Skin of body (tissue), 2 donors: ENCODE measurements around the gene MED16. TPM values are rescaled to one million over a fixed set of nuclear protein-coding genes. Genes with fewer than 3 reads are reported as not detected.

Source experiments
- DNase-seq: peaks from one replicate; lab custom pipeline; 2025; lab: John Stamatoyannopoulos, UW
- total RNA-seq: library from RNA; depleted of rRNA; stranded (reverse); fragments of >200 nt; gene quantifications from one replicate; pipeline ENCODE4 v1.2.3, GENCODE V29; 2014

Gene MED16, protein sequence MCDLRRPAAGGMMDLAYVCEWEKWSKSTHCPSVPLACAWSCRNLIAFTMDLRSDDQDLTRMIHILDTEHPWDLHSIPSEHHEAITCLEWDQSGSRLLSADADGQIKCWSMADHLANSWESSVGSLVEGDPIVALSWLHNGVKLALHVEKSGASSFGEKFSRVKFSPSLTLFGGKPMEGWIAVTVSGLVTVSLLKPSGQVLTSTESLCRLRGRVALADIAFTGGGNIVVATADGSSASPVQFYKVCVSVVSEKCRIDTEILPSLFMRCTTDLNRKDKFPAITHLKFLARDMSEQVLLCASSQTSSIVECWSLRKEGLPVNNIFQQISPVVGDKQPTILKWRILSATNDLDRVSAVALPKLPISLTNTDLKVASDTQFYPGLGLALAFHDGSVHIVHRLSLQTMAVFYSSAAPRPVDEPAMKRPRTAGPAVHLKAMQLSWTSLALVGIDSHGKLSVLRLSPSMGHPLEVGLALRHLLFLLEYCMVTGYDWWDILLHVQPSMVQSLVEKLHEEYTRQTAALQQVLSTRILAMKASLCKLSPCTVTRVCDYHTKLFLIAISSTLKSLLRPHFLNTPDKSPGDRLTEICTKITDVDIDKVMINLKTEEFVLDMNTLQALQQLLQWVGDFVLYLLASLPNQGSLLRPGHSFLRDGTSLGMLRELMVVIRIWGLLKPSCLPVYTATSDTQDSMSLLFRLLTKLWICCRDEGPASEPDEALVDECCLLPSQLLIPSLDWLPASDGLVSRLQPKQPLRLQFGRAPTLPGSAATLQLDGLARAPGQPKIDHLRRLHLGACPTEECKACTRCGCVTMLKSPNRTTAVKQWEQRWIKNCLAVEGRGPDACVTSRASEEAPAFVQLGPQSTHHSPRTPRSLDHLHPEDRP
- total RNA-seq, result 16.5 TPM

DNA sequence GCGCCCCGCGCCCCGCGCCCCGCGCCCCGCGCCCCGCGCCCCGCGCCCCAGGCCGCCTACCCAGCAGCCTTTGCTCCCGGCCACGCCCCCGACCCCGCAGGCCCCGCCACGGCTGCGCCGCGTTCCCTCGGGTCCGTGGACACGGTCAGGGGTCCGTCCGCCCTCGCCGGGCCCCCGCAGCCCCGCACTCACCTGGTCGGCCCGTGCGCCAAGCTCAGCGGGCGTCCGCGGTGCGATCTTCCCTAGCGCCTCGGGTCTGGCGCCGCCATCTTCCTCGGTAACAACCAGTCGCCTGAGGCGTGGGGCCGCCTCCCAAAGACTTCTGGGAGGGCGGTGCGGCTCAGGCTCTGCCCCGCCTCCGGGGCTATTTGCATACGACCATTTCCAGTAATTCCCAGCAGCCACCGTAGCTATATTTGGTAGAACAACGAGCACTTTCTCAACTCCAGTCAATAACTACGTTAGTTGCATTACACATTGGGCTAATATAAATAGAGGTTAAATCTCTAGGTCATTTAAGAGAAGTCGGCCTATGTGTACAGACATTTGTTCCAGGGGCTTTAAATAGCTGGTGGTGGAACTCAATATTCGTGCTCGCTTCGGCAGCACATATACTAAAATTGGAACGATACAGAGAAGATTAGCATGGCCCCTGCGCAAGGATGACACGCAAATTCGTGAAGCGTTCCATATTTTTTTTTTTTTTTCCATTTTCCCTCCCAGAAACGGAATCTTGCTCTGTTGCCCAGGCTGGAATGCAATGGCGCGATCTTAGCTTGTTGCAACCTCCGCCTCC, at the start of gene MED16, which contains the start of gene RNU6-9:
MED16 (minus strand) TSS at position 294 of the 796 bp plus-strand sequence. CDS start 2,056 bp downstream, outside the sequence.
RNU6-9 (plus strand) TSS at position 591 of the 796 bp plus-strand sequence.
- peak; percentile 94 for DNase-seq

DNA sequence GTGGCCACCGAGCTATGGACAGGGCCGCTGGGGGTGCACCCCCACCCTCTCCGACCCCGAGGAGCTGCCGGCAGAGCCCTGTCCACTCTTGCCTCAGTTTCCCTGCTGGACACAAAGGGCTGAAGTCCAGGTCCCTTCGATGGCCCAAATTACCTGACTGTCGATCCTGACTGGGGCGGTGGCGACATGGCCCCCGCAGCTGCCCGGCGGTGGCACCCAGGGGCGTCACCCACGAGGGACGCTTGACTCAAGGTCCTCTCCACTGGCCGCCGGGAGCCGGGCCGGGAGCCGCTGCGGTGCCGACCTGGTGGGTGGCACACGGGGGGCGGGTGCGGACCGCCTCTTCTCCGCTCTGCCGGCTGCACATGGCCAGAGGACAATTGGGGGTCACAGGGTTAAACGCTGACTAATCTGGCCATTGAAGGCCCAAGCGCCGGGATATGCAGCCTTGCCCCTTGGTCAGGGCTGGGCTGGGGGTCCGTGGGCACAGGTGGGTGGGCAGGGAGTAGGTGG, 49.2 kb upstream of the MED16 start:
- no peak for DNase-seq

DNA sequence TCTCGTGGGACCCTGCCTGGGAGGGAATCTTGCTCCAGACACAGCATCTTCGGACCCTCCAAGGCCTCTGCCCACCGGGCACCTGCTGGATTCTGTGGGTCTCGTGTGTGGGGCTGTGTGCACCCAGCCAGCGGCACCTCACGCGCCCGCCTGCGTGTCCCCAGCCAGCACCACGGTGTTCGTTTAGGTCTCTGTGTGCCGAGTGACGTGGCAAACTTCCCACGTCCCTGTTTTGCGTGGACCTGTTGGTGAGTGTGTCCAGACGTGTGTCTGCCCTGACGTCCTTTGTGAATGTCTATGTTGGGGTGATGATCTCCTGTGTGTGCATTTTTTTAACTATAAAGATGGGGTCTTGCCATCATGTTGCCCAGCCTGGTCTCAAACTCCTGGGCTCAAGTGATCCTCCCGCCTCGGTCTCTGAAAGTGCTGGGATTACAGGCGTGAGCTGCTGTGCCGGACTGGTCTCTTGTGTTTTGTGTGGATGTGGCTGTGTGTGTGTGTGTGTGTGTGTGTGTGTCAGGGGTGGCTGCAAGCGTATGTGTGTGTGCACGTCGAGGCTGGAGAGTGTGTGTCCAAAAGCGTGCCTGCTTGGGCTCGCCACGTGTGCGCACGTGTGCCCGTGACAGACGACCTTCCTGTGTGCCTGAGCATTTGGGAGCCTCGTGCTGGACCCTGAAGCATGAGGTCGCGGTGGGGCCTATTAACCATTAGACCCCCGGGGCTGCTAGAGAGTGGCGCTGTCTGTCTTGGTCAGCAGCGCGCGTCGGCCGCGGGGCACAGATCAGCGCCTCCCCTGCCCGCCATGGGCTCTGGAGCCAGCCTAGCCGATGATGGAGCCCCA, 48.5 kb upstream of the MED16 start:
- DNase-seq, result no peak

DNA sequence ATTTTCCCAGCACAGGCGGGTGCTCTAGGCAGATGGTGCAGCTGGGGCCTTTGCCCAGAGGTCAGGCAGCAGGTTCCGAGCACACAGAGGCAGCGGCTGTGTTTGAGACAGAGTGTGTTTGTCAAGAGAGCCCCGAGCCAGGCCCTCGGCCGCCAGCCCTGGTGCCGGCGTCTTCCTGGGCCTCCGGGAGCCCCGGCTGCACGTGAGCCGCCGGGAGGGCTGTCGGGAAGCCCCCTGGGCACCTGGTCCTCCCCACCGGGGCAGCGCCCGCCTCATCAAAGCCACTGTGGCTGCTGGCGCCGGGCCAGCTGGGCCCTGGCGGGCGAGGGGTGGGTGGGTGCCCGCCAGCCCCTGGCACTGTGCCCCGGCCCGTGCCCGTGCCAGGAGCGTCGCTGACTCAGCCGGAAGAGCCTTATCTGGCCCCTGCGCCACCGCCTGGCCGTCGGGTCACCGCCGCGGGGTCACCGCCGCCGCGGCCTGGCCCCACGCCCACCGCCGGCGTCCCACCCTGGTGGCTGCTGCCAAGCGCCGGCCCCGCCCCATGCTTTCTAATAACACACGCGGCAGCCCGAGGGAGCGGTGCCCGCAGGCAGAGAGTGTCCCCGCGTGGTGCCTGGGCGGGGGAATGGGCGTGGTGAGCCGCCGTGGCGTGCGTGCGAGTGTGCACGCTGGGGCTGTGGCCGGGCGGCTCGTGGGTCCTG, 47.8 kb upstream of the MED16 start:
- no peak for DNase-seq

DNA sequence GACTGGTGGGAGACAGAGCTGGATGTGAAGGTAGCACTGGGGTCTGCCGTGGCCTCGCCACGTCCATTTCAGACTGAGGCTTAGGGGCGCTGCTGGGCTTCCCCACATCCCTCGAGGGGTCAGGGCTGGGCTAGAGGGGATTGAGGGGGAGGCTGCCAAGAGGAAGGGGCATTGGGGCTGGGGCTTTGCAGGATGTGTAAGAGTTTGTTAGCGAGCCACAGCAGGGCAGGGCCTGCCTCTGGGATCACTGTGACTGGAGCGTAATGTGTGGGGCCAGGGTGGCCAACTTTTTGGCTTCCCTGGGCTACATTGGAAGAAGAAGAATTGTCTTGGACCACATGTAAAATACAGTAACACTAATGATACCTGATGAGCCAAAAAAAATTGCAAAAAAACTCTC, 46.9 kb upstream of the MED16 start:
- DNase-seq, result no peak

DNA sequence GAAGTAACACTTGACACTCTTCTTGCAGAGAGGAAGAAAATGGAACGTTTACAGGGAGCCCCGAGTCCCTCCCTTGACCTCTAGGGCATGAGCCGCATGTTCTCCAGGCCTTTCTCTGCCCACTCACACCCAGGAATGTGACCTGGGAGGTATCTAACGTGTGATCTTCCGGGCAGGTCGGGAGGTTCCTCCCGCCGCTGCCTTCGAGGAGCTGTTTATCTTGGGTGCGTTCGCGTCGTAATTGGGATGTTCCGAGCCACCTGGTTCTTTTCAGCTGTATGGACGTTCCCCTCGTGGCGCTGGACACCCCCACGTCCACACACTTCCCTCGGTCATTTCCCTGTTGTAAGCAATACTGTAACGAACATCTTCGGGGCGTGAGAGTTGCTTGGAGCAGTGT, 46.5 kb upstream of the MED16 start:
- DNase-seq, result no peak

DNA sequence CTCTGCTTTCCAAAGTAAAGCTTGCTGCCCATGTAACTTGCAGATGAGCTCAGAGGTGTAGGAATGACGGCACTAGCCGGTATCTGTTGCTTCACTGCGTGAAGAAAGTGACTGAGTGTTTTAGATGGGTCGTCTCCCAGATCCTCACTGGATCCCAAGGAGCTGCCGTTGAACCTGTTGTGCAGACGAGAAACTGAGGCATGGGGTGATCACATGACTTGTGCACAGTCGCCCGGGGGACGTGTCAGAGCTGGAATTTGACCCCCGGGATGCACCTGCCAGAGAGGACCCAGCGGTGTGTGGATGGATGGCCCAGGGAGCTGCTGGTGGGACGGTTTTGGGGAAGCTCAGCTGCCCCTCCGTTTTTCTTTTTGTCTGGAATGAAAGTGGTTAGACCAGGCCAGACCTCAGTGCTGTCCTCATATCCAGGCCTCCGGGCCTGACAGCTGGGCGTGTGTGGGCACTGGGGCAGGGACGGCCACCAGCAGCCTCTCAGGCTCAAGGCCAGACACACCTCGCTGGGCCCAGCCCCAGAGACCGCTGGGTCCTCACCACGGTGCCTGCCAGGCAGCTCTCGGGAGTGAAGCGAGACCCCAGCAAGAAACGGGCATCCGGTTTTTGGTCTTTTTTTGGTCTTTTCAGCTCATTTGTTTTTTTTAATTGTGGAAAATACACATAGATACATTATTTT, 45.4 kb upstream of the MED16 start:
- no peak for DNase-seq

DNA sequence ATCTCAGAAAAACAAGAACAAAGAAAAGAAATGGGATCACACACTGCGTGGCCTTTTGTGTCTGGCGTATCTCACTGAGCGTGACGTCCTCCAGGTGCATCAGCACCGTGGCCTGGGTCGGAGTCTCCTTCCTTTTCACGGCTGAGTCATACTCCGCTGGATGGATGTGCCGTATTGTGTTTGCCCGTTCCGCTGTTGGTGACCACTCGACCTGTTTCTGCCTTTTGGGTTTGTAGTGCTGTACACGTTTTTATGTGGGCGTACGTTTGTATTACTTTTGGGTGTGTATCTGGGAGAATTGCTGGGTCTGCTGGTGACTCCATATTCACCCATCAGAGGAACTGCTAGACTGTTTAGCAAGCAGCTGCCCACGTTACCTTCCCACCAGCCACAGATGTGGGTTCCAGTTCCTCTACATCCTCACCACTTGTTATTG, 44.3 kb upstream of the MED16 start:
- DNase-seq, result no peak

DNA sequence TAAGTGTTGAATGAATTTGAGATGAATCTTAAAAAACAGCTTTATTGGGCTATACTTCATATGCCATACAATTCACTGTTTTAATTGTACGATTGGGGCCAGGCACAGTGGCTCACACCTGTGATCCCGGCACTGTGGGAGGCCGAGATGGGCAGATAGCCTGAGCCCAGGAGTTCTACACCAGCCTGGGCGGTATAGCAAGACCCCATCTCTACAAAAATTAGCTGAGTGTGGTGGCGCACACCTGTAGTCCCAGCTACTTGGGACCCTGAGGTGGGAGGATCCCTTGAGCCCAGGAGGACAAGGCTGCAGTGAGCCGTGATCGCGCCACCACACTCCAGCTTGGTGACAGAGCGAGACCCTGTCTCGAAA, 43.2 kb upstream of the MED16 start:
- no peak for DNase-seq

DNA sequence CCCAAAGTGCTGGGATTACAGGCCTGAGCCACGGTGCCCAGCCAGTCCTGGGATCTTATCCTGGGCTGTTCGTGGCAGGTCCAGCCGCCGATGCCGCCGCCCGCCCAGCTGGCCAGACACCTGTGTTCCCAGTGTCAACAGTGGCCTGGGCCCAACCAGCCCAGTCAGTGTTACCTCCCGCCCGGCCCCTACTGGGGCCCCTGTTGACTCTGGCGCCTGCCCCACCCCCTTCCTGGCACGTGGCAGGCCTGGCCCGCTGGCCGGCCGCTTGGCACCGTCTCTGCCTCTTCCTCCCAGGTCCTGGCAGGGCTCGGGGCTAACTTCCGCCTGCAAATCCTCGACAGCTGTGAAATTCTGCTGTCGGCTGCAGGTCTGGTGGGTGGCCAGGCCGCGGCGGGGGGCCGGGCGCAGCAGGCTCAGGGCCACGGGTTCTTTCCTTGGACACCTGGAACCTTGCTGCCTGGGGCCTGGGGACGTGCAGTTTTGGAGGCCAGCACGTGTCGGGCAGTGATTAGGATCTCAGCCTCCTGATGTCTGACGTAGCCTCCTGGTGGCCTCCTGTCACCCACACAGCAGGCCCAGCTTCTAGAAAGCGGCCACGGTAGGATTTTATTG, 42.0 kb upstream of the MED16 start:
- no peak for DNase-seq

DNA sequence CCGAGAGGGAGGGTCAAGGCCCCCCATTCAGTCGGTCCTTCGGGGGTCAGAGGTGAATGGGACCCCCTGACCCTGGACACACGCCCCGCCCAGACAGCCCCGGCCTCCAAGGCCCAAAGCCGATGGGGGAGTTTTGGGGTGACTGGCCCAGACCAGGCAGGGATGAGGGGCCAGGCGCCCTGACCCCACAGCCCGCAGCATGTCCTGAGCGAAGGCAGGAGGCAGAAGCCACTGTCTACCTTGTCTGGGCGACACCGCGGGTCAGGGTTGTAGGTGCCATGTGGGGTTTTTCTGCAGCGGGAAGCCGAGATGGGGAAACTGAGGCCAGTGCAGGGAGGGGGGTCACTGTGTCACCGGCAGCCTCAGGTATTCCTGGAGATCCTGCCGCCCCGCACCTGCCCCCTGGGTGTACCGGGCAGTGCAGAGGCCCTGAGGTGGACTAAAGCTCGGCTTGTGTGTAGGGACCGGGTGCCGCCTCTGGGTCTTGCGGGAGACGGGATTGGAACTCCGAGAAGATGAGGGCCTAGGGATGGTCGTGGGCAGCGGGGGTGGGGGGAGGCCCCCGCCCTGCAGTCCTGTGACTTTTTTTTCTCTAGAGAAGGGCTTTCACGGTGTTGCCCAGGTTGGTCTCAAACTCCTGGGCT, 41.3 kb upstream of the MED16 start:
- DNase-seq, result no peak

DNA sequence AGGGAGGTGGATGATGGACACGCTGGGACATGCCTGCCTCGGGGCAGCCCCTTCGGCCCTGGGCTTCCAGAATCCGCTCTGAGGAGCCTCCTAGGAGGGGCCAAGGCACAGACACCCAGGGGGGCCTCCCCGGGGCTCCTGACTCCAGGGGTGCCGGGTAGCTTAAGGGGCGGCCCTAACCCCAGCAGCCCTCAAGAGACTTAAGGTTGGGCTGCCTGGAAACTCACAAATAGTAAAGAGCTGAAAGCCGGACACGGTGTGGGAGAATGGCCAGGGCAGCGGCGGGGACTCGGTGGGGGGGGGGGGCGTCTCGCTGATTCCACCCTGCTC, 40.5 kb upstream of the MED16 start:
- DNase-seq, result no peak

DNA sequence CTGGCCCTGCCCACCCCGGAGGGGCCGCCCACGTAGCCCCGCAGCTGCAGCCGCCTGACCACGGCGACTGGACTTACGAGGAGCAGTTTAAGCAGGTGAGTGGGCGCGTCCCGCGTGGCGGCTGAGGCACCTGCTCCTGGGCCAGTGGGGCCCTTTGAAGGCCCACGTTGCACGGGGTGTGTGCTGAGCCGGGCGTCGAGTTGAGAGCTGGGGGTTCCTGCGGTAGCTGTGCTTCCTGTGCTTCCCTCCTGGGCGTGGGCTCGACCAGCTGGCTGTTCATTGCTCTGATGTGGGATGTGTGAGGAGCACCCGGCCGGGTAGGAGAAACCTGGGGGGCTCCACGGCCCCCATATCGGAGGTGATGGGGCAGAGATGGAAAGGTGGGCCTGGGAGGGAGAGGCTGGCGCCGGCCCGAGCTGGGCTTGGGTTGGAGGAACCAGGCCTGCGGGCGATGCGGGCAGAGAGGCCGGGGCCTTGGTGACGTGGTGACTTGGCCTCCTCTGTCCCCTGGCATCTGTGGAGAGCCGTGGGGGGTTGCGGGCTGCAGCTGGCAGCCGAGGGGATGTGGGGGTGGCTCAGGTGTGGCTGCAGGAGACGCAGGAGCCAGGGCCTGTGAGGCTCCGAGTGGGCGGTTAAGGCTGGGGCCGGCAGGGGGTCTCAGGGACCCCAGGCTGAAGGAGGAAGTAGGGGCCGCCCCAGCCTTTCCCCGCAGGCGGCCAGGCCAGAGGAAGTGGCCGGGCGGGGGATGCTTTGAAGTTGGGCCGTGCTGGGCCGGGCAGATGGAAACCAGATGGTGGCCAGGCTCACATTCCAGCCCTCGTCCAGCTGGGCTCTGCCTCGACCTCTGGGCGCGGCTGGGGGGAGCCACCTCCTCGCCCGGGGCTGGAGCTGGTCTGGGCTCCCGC, 39.9 kb upstream of the MED16 start:
- no peak for DNase-seq

DNA sequence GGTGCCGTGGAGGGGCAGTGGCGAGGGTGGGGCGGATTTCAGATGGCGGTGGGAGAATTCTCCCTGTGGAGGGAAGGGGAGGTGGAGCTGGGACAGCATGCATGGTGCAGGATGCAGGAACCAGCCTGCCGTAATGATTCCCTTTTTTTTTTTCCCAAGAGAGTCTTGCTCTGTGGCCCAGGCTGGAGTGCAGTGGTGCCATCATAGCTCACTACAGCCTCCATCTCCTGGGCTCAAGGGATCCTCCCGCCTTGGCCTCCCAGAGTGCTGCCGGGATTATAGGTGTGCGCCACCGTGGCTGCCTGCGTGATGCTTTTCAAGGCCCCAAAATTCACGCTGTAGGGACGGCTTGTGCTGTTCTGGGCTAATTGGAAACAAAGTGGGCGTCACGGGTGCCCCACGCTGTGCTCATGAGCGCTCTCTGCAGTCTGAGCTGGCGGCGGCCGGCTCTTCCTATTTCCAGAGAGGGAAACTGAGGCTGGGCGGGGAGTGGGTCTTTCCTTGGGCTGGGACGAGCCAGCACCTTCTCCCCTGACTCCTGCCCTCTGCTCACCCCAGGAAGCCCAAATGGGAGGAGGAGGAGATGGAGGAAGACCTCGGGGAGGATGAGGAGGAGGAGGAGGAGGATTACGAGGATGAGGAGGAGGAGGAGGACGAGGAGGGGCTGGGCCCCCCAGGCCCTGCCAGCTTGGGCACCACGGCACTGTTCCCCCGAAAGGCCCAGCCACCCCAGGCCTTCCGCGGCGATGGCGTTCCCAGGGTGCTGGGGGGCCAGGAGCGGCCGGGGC, 39.1 kb upstream of the MED16 start:
- DNase-seq, result no peak

DNA sequence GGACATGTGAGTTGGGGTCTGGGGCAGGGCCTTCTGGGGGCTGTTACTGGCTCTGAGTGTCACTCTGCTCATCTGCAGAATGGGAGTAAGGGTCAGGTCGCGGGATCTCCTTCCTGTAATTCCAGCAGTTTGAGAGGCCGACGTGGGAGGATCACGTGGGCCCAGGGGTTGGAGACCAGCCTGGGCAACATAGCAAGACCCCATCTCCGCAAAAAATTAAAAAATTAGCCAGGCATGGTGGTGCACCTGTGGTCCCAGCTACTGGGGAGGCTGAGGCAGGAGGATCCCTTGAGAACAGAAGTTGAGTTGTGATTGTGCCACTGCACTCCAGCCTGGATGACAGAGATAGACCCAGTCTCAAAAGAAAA, 36.9 kb upstream of the MED16 start:
- DNase-seq, result no peak

DNA sequence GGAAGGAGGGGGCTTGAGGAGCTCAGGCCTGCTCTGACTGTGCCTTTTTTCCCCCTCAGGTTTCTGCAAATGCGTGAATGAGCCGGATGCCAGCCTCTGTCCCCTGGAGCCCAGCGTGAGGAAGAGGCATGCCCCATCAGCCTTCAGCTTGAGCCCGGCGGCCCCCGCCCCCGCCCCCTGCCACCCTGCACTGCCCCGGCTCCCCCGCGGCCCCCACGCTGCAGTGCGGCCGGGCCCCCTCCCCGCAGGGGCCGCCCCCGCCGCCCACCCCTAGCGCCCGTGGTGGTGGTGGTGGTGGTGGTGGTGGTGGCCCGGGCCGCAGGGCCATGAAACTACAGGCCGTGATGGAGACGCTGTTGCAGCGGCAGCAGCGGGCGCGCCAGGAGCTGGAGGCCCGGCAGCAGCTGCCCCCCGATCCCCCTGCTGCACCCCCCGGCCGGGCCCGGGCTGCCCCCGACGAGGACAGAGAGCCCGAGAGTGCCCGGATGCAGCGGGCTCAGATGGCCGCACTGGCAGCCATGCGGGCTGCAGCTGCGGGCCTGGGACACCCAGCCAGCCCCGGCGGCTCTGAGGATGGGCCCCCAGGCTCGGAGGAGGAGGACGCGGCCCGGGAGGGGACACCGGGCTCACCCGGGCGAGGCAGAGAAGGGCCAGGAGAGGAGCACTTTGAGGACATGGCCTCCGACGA, 36.4 kb upstream of the MED16 start:
- DNase-seq, result no peak
